NB4 (cell line): ENCODE measurements around the gene CLEC16A.

Source experiments
- DNase-seq: peaks from one replicate; pipeline ENCODE4 v3.0.0; 2010; ENCODE audit warnings: low read depth
- H3K4me3 ChIP-seq: one replicate; pipeline ENCODE4 v1.5.1; 2011; ENCODE audit warnings: mild to moderate bottlenecking, low read depth, low read length, moderate library complexity
- MYC ChIP-seq: IDR thresholded peaks from 2 replicates; pipeline ENCODE4 v1.6.1; 2011; ENCODE audit warnings: low read depth, low read length
- POLR2A ChIP-seq: IDR thresholded peaks from 2 replicates; pipeline ENCODE4 v1.6.1; 2011; ENCODE audit warnings: mild to moderate bottlenecking; ENCODE audit not compliant: insufficient read length; ENCODE audit errors: extremely low read depth
- TF ChIP-seq, protein P1 (sequence below): IDR thresholded peaks from one replicate; pipeline ENCODE4 v1.5.1; 2012; ENCODE audit warnings: low read depth, low read length
- TF ChIP-seq, protein P2 (sequence below): IDR thresholded peaks from 2 replicates; pipeline ENCODE4 v1.6.1; 2011; ENCODE audit warnings: low read depth, low read length

The CLEC16A gene

DNA sequence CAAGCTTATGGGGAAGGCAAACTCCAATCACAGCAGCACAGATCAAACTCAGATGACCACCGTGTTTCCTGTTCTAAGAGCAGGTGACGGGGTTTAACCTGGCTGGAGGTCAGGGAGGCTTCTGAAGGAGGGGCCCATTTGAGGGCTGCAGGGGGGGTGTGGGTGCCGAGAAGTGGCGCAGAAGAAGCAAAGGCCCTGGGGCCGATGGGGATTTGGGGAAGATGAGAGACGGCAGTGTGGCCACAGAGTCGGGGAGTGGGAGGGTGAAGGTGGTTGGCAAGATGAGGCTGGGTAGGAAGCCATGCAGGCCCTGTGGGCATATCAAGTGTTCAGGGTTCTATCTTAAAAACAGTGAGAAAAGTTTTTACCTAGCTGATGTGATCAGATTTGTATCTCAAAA is 122.9 kb downstream of the CLEC16A start:
- no peak for DNase-seq
- TF ChIP-seq, protein P1, sequence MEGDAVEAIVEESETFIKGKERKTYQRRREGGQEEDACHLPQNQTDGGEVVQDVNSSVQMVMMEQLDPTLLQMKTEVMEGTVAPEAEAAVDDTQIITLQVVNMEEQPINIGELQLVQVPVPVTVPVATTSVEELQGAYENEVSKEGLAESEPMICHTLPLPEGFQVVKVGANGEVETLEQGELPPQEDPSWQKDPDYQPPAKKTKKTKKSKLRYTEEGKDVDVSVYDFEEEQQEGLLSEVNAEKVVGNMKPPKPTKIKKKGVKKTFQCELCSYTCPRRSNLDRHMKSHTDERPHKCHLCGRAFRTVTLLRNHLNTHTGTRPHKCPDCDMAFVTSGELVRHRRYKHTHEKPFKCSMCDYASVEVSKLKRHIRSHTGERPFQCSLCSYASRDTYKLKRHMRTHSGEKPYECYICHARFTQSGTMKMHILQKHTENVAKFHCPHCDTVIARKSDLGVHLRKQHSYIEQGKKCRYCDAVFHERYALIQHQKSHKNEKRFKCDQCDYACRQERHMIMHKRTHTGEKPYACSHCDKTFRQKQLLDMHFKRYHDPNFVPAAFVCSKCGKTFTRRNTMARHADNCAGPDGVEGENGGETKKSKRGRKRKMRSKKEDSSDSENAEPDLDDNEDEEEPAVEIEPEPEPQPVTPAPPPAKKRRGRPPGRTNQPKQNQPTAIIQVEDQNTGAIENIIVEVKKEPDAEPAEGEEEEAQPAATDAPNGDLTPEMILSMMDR, result no peak
- TF ChIP-seq POLR2A, result no peak
- TF ChIP-seq, protein P2, sequence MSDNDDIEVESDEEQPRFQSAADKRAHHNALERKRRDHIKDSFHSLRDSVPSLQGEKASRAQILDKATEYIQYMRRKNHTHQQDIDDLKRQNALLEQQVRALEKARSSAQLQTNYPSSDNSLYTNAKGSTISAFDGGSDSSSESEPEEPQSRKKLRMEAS, result no peak
- TF ChIP-seq MYC, result no peak
- H3K4me3 ChIP-seq, result no peak overlapping the region

DNA sequence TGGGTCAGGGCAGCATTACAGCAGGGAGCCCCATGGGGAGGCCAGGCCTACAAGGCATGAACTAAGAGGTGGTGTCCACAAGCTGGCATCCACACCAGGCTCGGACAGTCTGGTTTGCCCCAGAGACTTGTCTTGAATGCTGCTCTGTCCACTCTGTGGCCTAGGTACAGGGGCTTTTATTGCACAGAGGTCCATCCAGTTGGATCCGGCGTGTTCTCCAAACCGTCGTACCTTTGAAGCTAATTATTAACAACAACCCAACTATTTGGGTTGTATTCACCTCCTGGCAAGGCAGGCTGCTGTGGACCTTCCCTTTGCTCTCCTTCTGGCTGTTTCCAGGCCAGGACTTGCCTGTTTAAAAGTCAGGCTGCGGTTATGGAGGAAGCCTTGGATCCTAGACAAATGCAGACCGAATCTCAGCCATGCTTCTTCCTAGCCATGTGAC is 123.4 kb downstream of the CLEC16A start:
- TF ChIP-seq POLR2A, result no peak
- TF ChIP-seq, protein P2, result no peak
- TF ChIP-seq MYC, result no peak
- TF ChIP-seq, protein P1, result no peak
- no peak for DNase-seq

DNA sequence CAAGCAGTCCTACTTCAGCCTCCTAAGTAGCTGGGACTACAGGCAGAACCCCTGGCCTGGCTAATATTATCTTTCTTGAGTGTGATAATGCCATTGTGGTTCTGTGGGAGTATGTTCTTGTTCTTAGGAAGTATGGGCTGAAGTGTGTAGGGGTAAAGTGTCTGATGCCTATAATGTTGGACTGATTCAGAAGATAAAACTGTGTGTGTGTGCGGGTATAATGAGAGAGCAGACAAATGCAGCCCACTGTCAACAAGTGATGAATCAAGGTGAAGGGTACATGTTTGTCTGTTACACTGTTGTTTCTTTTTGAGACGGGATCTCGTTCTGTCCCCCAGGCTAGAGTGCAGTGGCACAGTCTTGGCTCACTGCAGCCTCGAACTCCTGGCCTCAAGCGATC is 127.5 kb downstream of the CLEC16A start:
- TF ChIP-seq POLR2A, result no peak
- TF ChIP-seq, protein P1, result no peak
- no peak for TF ChIP-seq MYC
- TF ChIP-seq, protein P2, result no peak
- DNase-seq, result no peak
- H3K4me3 ChIP-seq, result no peak overlapping the region

More for the DNA sequence above, 123.4 kb downstream of the CLEC16A start:
- no peak overlapping the region for H3K4me3 ChIP-seq

DNA sequence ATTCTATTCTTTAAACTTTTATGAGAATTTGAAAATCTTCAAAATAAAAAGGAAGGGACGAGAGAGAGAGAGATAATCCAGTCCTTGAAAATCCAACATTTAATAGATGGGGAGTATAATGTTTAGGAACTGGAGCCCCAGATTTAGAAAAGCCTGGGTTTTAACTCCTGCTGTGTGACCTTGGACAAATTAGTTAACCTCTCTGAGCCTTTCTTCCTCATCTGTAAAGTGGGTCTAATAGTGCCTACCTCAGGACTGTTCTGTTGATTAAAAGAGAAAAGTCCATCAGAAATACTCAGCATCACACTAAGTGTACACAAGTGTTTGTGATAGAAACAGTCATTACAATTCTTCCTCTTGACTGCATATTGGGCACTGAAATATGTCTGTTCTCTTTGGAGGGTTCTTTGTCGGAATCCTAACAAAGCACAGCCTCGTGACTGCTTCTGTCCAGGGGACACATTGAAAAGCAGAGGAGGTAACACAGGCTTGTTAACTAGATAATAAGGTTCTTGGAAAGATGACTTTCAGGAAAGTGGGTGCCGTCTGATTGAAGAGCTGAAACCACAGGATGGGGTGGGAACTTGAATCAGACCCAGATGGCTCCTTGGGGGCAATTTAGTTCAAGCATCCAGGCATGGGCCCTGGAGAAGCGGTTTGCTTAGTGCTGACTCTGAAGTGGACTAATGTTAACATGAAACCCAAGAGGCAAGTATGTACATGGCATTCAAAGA is 128.2 kb downstream of the CLEC16A start:
- no peak for DNase-seq

DNA sequence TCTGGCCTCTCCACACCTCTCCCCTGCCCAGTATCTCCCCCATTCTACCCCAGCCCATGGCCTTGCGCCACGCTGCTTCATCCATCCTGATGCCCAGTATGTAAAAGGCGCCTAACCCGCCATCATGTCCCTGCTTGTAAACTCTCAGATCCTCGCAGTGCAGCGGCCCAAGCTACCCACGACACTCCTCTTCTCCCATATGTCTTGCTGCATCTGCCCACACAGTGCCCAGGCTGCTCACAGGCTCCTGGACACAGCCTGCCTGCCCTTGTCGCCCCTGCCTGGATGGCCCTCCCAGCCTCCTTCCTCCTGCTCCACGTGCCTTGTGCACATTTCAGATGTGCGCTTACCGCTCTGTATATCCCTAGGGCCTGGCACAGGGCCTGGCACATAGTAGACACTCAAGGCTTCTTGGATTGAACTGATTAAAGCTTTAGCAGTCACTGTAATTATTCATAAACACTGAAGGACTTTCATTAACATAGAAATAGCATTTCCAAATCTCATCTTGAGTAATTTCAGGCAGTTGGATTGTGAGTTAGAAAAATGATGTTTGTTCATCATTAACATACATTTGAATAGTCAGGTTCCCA is 129.1 kb downstream of the CLEC16A start:
- TF ChIP-seq, protein P2, result no peak
- no peak overlapping the region for H3K4me3 ChIP-seq
- DNase-seq, result no peak

More for the DNA sequence above, 128.2 kb downstream of the CLEC16A start:
- TF ChIP-seq POLR2A, result no peak
- TF ChIP-seq, protein P2, result no peak
- TF ChIP-seq MYC, result no peak
- TF ChIP-seq, protein P1, result no peak
- H3K4me3 ChIP-seq, result no peak overlapping the region

DNA sequence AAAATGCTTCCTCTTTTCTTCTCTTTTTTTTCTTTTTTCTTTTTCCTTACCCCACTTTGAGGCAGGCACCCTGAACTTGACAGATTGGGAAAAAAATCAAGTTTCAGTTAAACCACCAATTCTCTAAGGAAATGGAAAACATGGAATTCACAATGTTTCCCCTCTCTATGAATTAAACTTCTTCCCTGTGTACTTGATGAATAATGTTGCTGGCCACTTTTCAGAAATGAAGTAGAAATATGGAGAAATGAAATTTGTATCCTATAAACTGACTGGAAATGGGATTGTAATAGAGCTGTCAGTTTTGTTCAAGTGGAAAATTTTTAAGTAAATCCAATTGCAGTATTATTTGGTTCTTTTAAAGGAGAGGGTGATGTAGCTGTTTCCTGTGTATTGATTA is 129.8 kb downstream of the CLEC16A start:
- DNase-seq, result no peak
- no peak overlapping the region for H3K4me3 ChIP-seq
- TF ChIP-seq, protein P2, result no peak
- TF ChIP-seq, protein P1, result no peak
- TF ChIP-seq POLR2A (no peak), MYC (no peak)
